ENCODE measurements around the gene EDA. TPM values are rescaled to one million over a fixed set of nuclear protein-coding genes. Genes with fewer than 3 reads are reported as not detected.

The EDA gene
- total RNA-seq, 1 experiment from 2014 or later, result 0.15 TPM

GRCh38 chrX:69919749-69920148 is 303.8 kb downstream of the EDA start:
- Histone ChIP-seq H3K9me3 (ENCODE audit: low read length) (no peaks in the 10 kb centered on the region), H2AFZ (ENCODE audit: low read length) (no peak overlapping the region), H3K9ac (ENCODE audit: low read length) (no peak overlapping the region), H4K20me1 (ENCODE audit: low read length) (no peaks in the 10 kb centered on the region), H3F3A (ENCODE audit: low read length, unreplicated experiment) (no peaks in the 10 kb centered on the region), H3K27me3 (ENCODE audit: low read length) (no peaks in the 10 kb centered on the region), H3K79me2 (ENCODE audit: low read length) (no peaks in the 10 kb centered on the region), H3K4me3 (ENCODE audit: low read length) (no peak overlapping the region), H3K36me3 (ENCODE audit: low read depth, low read length) (no peaks in the 10 kb centered on the region), H3K4me1 (ENCODE audit: insufficient read depth, low read length) (no peaks in the 10 kb centered on the region), H3K4me2 (ENCODE audit: low read length) (no peak overlapping the region), H3K27ac (ENCODE audit: low read length) (no peak overlapping the region), H3K9me2 (replicated peaks; ENCODE audit: low read length) (no peaks in the 10 kb centered on the region)
- TF ChIP-seq EZH2phosphoT487 (IDR thresholded peaks at IDR 0.05; ENCODE audit: borderline replicate concordance, low read length), result no peak
- TF ChIP-seq CTCF (conservative IDR thresholded peaks at IDR 0.05; ENCODE audit: low read depth, low read length), result no peak
- no peak for TF ChIP-seq EZH2 (IDR thresholded peaks at IDR 0.05; ENCODE audit: low read length, unreplicated experiment)
- ChIA-PET CTCF (no interaction called here), POLR2A (ENCODE audit: unreplicated experiment) (no interaction called here)
- ATAC-seq, result no peak
- DNase-seq, result no peak
- BruUV-seq (replicated peaks), result no TSS peak
- intact Hi-C loops (cut with micrococcal nuclease), result no loop called here

- no TSS peak for BruUV-seq (replicated peaks)
- no peaks in the 10 kb centered on the region for H3K79me2 ChIP-seq (ENCODE audit: low read length)
- H4K20me1 ChIP-seq (ENCODE audit: low read length), result no peaks in the 10 kb centered on the region
- no peaks in the 10 kb centered on the region for H3K9me3 ChIP-seq (ENCODE audit: low read length)
- H3K9me2 ChIP-seq (replicated peaks; ENCODE audit: low read length), result no peaks in the 10 kb centered on the region
- H3F3A ChIP-seq (ENCODE audit: low read length, unreplicated experiment), result no peaks in the 10 kb centered on the region
- no peaks in the 10 kb centered on the region for H3K36me3 ChIP-seq (ENCODE audit: low read depth, low read length)
- no peaks in the 10 kb centered on the region for H3K4me1 ChIP-seq (ENCODE audit: insufficient read depth, low read length)
- TF ChIP-seq EZH2 (IDR thresholded peaks at IDR 0.05; ENCODE audit: low read length, unreplicated experiment), result no peak
- TF ChIP-seq EZH2phosphoT487 (IDR thresholded peaks at IDR 0.05; ENCODE audit: borderline replicate concordance, low read length), result no peak
- TF ChIP-seq CTCF (conservative IDR thresholded peaks at IDR 0.05; ENCODE audit: low read depth, low read length), result no peak
- no peak overlapping the region for H3K4me3 ChIP-seq (ENCODE audit: low read length)
- ChIA-PET CTCF (no interaction called here), POLR2A (ENCODE audit: unreplicated experiment) (no interaction called here)
- intact Hi-C loops (cut with micrococcal nuclease), result no loop called here
- no peak overlapping the region for H3K27ac ChIP-seq (ENCODE audit: low read length)
- no peak for ATAC-seq
- no peaks in the 10 kb centered on the region for H3K27me3 ChIP-seq (ENCODE audit: low read length)
- H3K4me2 ChIP-seq (ENCODE audit: low read length), result no peak overlapping the region
- DNase-seq, result no peak
- H3K9ac ChIP-seq (ENCODE audit: low read length), result no peak overlapping the region
- H2AFZ ChIP-seq (ENCODE audit: low read length), result no peak overlapping the region
Measured at GRCh38 chrX:69932323-69932722, 316.4 kb downstream of the EDA start.

- Histone ChIP-seq H3K4me3 (ENCODE audit: low read length) (no peak overlapping the region), H3K27me3 (ENCODE audit: low read length) (no peaks in the 10 kb centered on the region), H3K9me2 (replicated peaks; ENCODE audit: low read length) (no peaks in the 10 kb centered on the region), H3K9ac (ENCODE audit: low read length) (no peak overlapping the region), H3K9me3 (ENCODE audit: low read length) (no peaks in the 10 kb centered on the region), H3K4me1 (ENCODE audit: insufficient read depth, low read length) (no peaks in the 10 kb centered on the region), H3F3A (ENCODE audit: low read length, unreplicated experiment) (no peaks in the 10 kb centered on the region), H3K27ac (ENCODE audit: low read length) (no peak overlapping the region), H2AFZ (ENCODE audit: low read length) (no peak overlapping the region), H3K36me3 (ENCODE audit: low read depth, low read length) (no peaks in the 10 kb centered on the region), H3K79me2 (ENCODE audit: low read length) (no peaks in the 10 kb centered on the region), H4K20me1 (ENCODE audit: low read length) (no peaks in the 10 kb centered on the region), H3K4me2 (ENCODE audit: low read length) (no peak overlapping the region)
- CTCF ChIA-PET, result no interaction called here
- BruUV-seq (replicated peaks), result no TSS peak
- no peak for DNase-seq
- TF ChIP-seq CTCF (conservative IDR thresholded peaks at IDR 0.05; ENCODE audit: low read depth, low read length) (no peak), EZH2 (IDR thresholded peaks at IDR 0.05; ENCODE audit: low read length, unreplicated experiment) (no peak), EZH2phosphoT487 (IDR thresholded peaks at IDR 0.05; ENCODE audit: borderline replicate concordance, low read length) (no peak)
- POLR2A ChIA-PET (ENCODE audit: unreplicated experiment), result no interaction called here
- no peak for ATAC-seq
- intact Hi-C loops (cut with micrococcal nuclease), result no loop called here
Measured at GRCh38 chrX:69948276-69948797, 332.4 kb downstream of the EDA start.

Measured in PC-3 (cell line).